OCI-LY7 (cell line): ENCODE results near the gene LY6G6C. TPM values are rescaled to one million over a fixed set of nuclear protein-coding genes. Genes with fewer than 3 reads are reported as not detected.

Experiments
- BruUV-seq: library from RNA; stranded (reverse); fragments of 400-500 nt; replicated peaks from 2 replicates; lab custom pipeline; 2021; lab: Mats Ljungman, UMichigan
- CTCF ChIA-PET: fragments of 300-600 bp; sonication (Branson Sonifier 250); formaldehyde crosslinking; loops from one replicate; lab custom pipeline; 2022; ENCODE audit warnings: antibody characterized with exemption; ENCODE audit not compliant: unreplicated experiment; lab: Charles Lee
- POLR2A ChIA-PET: fragments of 300-600 bp; sonication (Branson Sonifier 250); formaldehyde crosslinking; loops from one replicate; lab custom pipeline; 2022; ENCODE audit warnings: antibody characterized with exemption; lab: Charles Lee
- DNase-seq: peaks from one replicate; pipeline ENCODE4 v3.0.0-alpha.2; 2015; ENCODE audit warnings: low spot score
- H2AFZ ChIP-seq: fragments of 200-600 bp; sonication (generic), shearing (Covaris generic); 2 replicates; pipeline ENCODE4 v1.6.1; 2014; ENCODE audit warnings: mild to moderate bottlenecking, antibody characterized with exemption, low read length, moderate library complexity
- H3K27ac ChIP-seq: fragments of 200-600 bp; sonication (generic); 2 replicates; pipeline ENCODE4 v1.5.1; 2014; ENCODE audit warnings: mixed run types, low read depth, mild to moderate bottlenecking, moderate library complexity, low read length, inconsistent platforms; ENCODE audit not compliant: poor library complexity, severe bottlenecking
- H3K36me3 ChIP-seq: fragments of 200-600 bp; sonication (generic); 2 replicates; pipeline ENCODE4 v1.6.1; 2014; ENCODE audit warnings: mild to moderate bottlenecking, antibody characterized with exemption, low read length, moderate library complexity, mixed read lengths; ENCODE audit not compliant: insufficient read depth
- H3K4me1 ChIP-seq: fragments of 200-600 bp; sonication (generic); 2 replicates; pipeline ENCODE4 v1.5.1; 2014; ENCODE audit warnings: mild to moderate bottlenecking, low read length; ENCODE audit not compliant: insufficient read depth, poor library complexity, severe bottlenecking
- H3K4me2 ChIP-seq: fragments of 200-600 bp; sonication (generic); 2 replicates; pipeline ENCODE4 v1.6.1; 2014; ENCODE audit warnings: mild to moderate bottlenecking, low read length
- H3K4me3 ChIP-seq: fragments of 200-600 bp; sonication (generic); 2 replicates; pipeline ENCODE4 v1.5.1; 2014; ENCODE audit warnings: mild to moderate bottlenecking, low read depth, low read length; ENCODE audit not compliant: poor library complexity, severe bottlenecking
- H3K79me2 ChIP-seq: fragments of 200-600 bp; sonication (generic); 2 replicates; pipeline ENCODE4 v1.6.1; 2016; ENCODE audit warnings: low read depth, mild to moderate bottlenecking, low read length, moderate library complexity, mixed read lengths; ENCODE audit not compliant: insufficient read depth
- H3K9me2 ChIP-seq: fragments of 200-600 bp; sonication (generic); 2 replicates; pipeline ENCODE4 v1.6.1; 2016; ENCODE audit warnings: mild to moderate bottlenecking, low read length, mixed read lengths; ENCODE audit not compliant: insufficient read depth
- H3K9me3 ChIP-seq: fragments of 200-600 bp; sonication (generic); 2 replicates; pipeline ENCODE4 v1.6.1; 2014; ENCODE audit warnings: mild to moderate bottlenecking, mixed run types, low read length, mixed read lengths
- H4K20me1 ChIP-seq: fragments of 200-600 bp; sonication (generic); 2 replicates; pipeline ENCODE4 v1.6.1; 2014; ENCODE audit warnings: mild to moderate bottlenecking, antibody characterized with exemption, low read length, moderate library complexity, mixed read lengths; ENCODE audit not compliant: insufficient read depth
- EZH2phosphoT487 ChIP-seq: fragments of 200-600 bp; sonication (generic); IDR thresholded peaks from 2 replicates; pipeline ENCODE4 v1.6.1; 2018; ENCODE audit warnings: low read depth, borderline replicate concordance, mild to moderate bottlenecking, mixed run types, antibody characterized with exemption, low read length, moderate library complexity, mixed read lengths
- intact Hi-C: fragments of 100-400 bp; cut with micrococcal nuclease; formaldehyde crosslinking; loops from one replicate; pipeline ENCODE4 v1.10.0; 2022; ENCODE audit not compliant: unreplicated experiment
- total RNA-seq, 2 experiments: library from RNA; depleted of rRNA in 1 of 2; stranded (reverse); fragments of >200 nt in 1 of 2; shearing (Covaris generic) in 1 of 2; gene quantifications; 2 replicates each; pipeline ENCODE4 v1.2.3, GENCODE V29; 2014 to 2022
- TF ChIP-seq, protein P1 (sequence below): fragments of 200-600 bp; sonication (generic); conservative IDR thresholded peaks from 2 replicates; pipeline ENCODE4 v1.5.1; 2014; ENCODE audit warnings: mild to moderate bottlenecking, antibody characterized with exemption, low read length, moderate library complexity, mixed read lengths

The LY6G6C gene
- total RNA-seq, 2 experiments from 2014 or later: not detected

DNA sequence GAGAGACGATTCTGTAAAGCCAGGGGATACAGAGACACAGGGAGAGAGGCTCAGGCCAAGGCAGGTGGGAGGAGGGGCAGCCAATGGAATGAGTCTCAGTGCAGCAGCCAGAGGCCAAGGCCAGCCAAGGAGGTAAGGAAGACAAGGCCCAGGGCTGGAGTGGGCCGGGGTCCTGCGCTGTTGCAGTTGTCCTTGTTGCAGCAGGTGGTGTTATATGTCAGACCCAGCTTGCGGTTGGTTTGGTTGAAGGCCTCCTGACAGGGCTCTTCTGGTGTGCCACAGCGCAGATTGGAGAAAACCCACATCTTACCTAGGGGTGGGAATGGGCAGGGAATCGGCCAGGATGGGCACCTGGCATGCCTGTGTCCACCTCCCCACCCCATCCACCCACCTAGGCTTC is 2.5 kb downstream of the LY6G6C start:
- Histone ChIP-seq H3K4me2 (no peak overlapping the region), H3K36me3 (no peaks in the 10 kb centered on the region), H3K4me1 (no peaks in the 10 kb centered on the region), H3K4me3 (no peak overlapping the region), H2AFZ (no peak overlapping the region), H3K27ac (no peak overlapping the region), H4K20me1 (no peaks in the 10 kb centered on the region), H3K9me2 (no peaks in the 10 kb centered on the region), H3K9me3 (no peaks in the 10 kb centered on the region), H3K79me2 (no peaks in the 10 kb centered on the region)
- BruUV-seq: no TSS peak
- intact Hi-C loops: no loop called here
- no peak for DNase-seq
- TF ChIP-seq, protein P1, sequence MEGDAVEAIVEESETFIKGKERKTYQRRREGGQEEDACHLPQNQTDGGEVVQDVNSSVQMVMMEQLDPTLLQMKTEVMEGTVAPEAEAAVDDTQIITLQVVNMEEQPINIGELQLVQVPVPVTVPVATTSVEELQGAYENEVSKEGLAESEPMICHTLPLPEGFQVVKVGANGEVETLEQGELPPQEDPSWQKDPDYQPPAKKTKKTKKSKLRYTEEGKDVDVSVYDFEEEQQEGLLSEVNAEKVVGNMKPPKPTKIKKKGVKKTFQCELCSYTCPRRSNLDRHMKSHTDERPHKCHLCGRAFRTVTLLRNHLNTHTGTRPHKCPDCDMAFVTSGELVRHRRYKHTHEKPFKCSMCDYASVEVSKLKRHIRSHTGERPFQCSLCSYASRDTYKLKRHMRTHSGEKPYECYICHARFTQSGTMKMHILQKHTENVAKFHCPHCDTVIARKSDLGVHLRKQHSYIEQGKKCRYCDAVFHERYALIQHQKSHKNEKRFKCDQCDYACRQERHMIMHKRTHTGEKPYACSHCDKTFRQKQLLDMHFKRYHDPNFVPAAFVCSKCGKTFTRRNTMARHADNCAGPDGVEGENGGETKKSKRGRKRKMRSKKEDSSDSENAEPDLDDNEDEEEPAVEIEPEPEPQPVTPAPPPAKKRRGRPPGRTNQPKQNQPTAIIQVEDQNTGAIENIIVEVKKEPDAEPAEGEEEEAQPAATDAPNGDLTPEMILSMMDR: no peak
- no peak for TF ChIP-seq EZH2phosphoT487
- ChIA-PET POLR2A (no interaction called here), CTCF (no interaction called here)

DNA sequence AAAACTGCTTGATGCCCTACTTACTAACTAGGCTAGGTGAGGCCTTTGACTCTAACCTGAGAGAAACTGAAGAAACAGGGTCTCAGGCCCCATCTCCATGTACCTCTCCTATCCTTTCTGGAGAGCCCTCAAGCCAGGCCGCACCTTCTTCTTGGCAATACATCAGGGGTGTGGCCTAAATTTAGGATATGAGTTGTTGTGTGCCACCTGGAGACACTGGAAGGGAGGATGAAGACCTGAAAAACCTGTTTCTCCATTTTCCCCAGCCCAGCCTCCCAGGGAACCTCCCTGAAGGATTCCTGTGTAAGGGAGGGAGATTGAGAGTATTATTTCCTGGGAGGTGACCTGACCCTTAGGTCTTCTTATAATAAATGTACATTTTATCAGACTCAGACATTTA is 3.3 kb downstream of the LY6G6C start:
- Histone ChIP-seq H2AFZ (no peak overlapping the region), H4K20me1 (no peaks in the 10 kb centered on the region), H3K36me3 (no peaks in the 10 kb centered on the region), H3K9me3 (no peaks in the 10 kb centered on the region), H3K27ac (no peak overlapping the region), H3K79me2 (no peaks in the 10 kb centered on the region), H3K4me2 (no peak overlapping the region), H3K4me1 (no peaks in the 10 kb centered on the region), H3K9me2 (no peaks in the 10 kb centered on the region), H3K4me3 (no peak overlapping the region)
- intact Hi-C loops: no loop called here
- TF ChIP-seq EZH2phosphoT487: no peak
- TF ChIP-seq, protein P1: no peak
- POLR2A ChIA-PET: no interaction called here
- no TSS peak for BruUV-seq
- CTCF ChIA-PET: no interaction called here
- no peak for DNase-seq

DNA sequence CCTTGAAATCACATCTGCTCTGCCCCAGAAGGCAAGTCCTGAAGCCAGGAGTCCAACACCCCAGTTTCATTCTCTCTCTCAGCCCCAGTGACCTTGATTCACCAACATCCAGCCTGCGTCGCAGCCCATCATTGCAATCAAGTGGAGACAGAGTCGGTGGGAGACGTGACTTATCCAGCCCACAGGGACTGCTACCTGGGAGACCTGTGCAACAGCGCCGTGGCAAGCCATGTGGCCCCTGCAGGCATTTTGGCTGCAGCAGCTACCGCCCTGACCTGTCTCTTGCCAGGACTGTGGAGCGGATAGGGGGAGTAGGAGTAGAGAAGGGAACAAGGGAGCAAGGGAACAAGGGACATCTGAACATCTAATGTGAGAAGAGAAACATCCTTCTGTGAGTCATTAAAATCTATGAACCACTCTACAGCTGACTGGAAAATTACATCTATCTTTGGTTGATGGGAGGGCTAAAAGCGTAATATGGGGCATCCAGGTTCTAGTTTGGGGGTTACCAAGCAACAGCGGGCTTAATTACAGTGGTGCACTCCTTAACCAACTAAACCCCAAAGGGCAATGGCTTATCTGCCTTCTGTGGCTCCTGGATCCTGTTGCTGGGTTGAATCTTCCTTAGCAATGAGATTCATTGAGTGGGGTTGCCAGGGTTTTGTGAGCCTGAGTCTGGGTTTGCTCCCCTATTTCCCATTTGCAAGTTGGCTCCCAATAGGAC is 3.9 kb downstream of the LY6G6C start:
- no peak overlapping the region for H3K27ac ChIP-seq
- no peaks in the 10 kb centered on the region for H3K36me3 ChIP-seq
- intact Hi-C loops: no loop called here
- no TSS peak for BruUV-seq
- H3K4me2 ChIP-seq: no peak overlapping the region
- H2AFZ ChIP-seq: no peak overlapping the region
- no peaks in the 10 kb centered on the region for H3K9me2 ChIP-seq
- no peak for DNase-seq
- no peaks in the 10 kb centered on the region for H3K4me1 ChIP-seq
- ChIA-PET CTCF (no interaction called here), POLR2A (no interaction called here)
- no peaks in the 10 kb centered on the region for H4K20me1 ChIP-seq
- no peak for TF ChIP-seq EZH2phosphoT487
- TF ChIP-seq, protein P1: no peak
- H3K4me3 ChIP-seq: no peak overlapping the region
- no peaks in the 10 kb centered on the region for H3K79me2 ChIP-seq
- no peaks in the 10 kb centered on the region for H3K9me3 ChIP-seq
